Measurements from ENCODE around the gene CDH23. TPM values are rescaled to one million over a fixed set of nuclear protein-coding genes. Genes with fewer than 3 reads are reported as not detected.

The CDH23 gene
- total RNA-seq, 6 donors from 2014 or later = 4.7 to 29.3 (median 10.4) TPM

DNA sequence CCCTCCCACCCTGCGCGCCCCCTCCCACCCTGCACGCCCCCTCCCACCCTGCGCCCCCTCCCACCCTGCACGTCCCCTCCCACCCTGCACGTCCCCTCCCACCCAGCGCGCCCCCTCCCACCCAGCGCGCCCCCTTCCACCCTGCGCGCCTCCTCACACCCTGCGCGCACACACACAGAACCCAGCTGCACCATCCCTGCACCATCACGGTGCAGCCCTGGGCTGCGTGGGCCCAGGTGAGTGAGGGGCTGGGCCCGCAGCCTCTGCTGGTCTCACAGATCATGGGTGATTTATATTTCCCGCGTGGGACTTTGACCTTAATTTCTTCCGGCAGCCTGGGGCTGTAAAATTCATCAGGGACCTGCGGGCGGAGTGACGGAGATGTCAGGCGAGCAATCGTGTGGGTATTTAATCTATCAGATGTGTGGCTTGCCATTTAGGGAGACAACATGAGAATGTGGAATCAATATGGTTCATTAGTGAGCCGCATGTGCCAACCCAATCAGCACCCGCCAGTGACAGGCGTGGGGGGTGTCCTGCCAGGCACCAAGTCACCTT lies 265.1 kb downstream of the CDH23 start:
- H3K4me3 ChIP-seq = no peak overlapping the region
- no peaks in the 10 kb centered on the region for H3K27me3 ChIP-seq
- H3K4me1 ChIP-seq = peaks cover 0 to 9% (median 1%) of the 10 kb centered on the region in 4 donors
- DNase-seq = no peak
- no peak for ATAC-seq (ENCODE audit: low FRiP score in 2 of 2)
- H3K27ac ChIP-seq = no peak overlapping the region
- TF ChIP-seq, protein P1, sequence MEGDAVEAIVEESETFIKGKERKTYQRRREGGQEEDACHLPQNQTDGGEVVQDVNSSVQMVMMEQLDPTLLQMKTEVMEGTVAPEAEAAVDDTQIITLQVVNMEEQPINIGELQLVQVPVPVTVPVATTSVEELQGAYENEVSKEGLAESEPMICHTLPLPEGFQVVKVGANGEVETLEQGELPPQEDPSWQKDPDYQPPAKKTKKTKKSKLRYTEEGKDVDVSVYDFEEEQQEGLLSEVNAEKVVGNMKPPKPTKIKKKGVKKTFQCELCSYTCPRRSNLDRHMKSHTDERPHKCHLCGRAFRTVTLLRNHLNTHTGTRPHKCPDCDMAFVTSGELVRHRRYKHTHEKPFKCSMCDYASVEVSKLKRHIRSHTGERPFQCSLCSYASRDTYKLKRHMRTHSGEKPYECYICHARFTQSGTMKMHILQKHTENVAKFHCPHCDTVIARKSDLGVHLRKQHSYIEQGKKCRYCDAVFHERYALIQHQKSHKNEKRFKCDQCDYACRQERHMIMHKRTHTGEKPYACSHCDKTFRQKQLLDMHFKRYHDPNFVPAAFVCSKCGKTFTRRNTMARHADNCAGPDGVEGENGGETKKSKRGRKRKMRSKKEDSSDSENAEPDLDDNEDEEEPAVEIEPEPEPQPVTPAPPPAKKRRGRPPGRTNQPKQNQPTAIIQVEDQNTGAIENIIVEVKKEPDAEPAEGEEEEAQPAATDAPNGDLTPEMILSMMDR (IDR thresholded peaks at IDR 0.05) = no peak
- TF ChIP-seq POLR2A (IDR thresholded peaks at IDR 0.05) (no peak), EP300 (IDR thresholded peaks at IDR 0.05) (no peak), POLR2AphosphoS5 (IDR thresholded peaks at IDR 0.05) (no peak)
- H3K9me3 ChIP-seq = peaks cover 0 to 3% (median 0%) of the 10 kb centered on the region in 4 donors
- H3K36me3 ChIP-seq = no peaks in the 10 kb centered on the region
- WGBS, 2 donors = 88 to 93% methylated on average over 13 to 14 of the region's 28 CpGs

DNA sequence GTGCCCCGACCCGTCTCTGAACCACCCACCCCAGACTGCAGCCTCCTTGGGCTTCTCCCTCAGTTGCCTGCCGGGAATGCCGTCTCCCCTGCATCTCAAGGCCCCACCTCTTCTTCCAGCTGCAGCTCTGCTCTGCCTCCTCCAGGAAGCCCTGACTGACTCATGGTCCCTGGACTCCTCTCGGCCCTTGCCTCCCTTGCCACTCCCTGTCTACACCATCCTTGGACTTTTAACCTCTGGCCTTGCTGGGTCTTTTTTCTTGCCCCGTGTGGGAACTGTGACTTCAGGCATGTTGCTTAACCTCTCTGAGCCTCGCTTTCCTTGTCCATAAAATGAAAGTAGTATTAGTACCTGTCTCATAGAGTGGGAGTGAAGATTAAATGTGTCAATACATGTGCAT lies 266.6 kb downstream of the CDH23 start:
- Histone ChIP-seq H3K27me3 (no peaks in the 10 kb centered on the region), H3K27ac (no peak overlapping the region), H3K36me3 (no peaks in the 10 kb centered on the region), H3K9me3 (peaks cover 0 to 3% (median 0%) of the 10 kb centered on the region in 4 donors), H3K4me3 (no peak overlapping the region), H3K4me1 (peaks cover 0 to 17% (median 2%) of the 10 kb centered on the region in 4 donors)
- ATAC-seq (ENCODE audit: low FRiP score in 2 of 2) = peak in 1 of 2 donors; percentile 36
- WGBS, 2 donors = 88 to 92% methylated on average over 7 of the region's 7 CpGs
- DNase-seq = no peak
- TF ChIP-seq POLR2A (IDR thresholded peaks at IDR 0.05) (no peak), POLR2AphosphoS5 (IDR thresholded peaks at IDR 0.05) (no peak), EP300 (IDR thresholded peaks at IDR 0.05) (no peak)
- TF ChIP-seq, protein P1 (IDR thresholded peaks at IDR 0.05) = no peak

DNA sequence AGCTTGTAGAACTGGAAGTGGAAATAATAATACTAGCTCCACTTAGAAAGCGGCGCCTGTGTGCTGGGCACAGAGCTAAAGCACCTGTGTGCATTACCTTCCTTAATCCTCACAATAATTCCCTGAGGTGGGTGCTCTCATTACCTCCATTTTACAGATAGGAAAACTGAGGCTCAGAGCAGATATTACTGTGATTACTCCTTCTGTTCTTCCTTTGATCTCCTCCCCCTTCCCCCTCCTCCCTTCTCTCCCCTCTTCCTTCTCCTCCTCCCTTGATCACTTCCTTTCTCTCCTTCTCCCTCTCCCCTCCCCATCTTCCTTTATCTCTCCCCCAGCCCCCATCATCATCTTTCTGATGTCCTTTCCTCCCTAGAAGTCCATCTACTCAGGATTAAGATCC lies 267.9 kb downstream of the CDH23 start:
- no peak for ATAC-seq (ENCODE audit: low FRiP score in 2 of 2)
- Histone ChIP-seq H3K4me3 (no peak overlapping the region), H3K27me3 (no peaks in the 10 kb centered on the region), H3K27ac (no peak overlapping the region), H3K9me3 (peaks cover 0 to 3% (median 0%) of the 10 kb centered on the region in 4 donors), H3K36me3 (no peaks in the 10 kb centered on the region), H3K4me1 (peaks cover 0 to 17% (median 2%) of the 10 kb centered on the region in 4 donors)
- no peak for TF ChIP-seq POLR2A (IDR thresholded peaks at IDR 0.05)
- TF ChIP-seq POLR2AphosphoS5 (IDR thresholded peaks at IDR 0.05) = no peak
- TF ChIP-seq EP300 (IDR thresholded peaks at IDR 0.05) = no peak
- TF ChIP-seq, protein P1 (IDR thresholded peaks at IDR 0.05) = no peak
- DNase-seq = no peak
- WGBS, 2 donors = 58 to 96% methylated on average over 2 of the region's 2 CpGs

DNA sequence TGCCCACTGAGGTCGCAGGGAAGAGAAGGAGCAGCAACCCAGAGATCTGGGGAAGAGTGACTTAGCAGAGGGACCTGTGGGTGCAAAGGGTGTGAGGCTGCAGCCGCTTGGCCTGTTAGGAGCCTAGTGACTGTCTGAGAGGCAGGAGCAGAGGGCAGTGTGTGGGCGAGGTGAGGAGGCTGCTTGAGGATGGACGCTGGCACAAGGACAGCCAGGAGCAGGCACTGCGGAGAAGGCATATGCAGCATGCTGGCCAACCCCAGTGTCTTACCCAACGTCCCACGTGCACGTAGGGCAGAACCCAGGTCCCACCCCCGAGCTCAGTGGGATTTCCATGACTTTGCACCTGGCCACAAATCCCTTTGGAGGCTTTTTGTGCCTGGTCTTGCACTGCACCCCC lies 268.7 kb downstream of the CDH23 start:
- Histone ChIP-seq H3K4me1 (peaks cover 0 to 17% (median 2%) of the 10 kb centered on the region in 4 donors), H3K27ac (no peak overlapping the region), H3K27me3 (no peaks in the 10 kb centered on the region), H3K36me3 (no peaks in the 10 kb centered on the region), H3K9me3 (no peaks in the 10 kb centered on the region), H3K4me3 (no peak overlapping the region)
- 83 to 89% methylated on average over 7 to 9 of the region's 9 CpGs for WGBS, 2 donors
- DNase-seq (no peak), ATAC-seq (ENCODE audit: low FRiP score in 2 of 2) (no peak)
- TF ChIP-seq EP300 (IDR thresholded peaks at IDR 0.05) (no peak), POLR2A (IDR thresholded peaks at IDR 0.05) (no peak), POLR2AphosphoS5 (IDR thresholded peaks at IDR 0.05) (no peak)
- TF ChIP-seq, protein P1 (IDR thresholded peaks at IDR 0.05) = no peak

Measured in upper lobe of left lung (tissue), 6 donors.